K562 (cell line): ENCODE results near the gene ADPGK. TPM values are rescaled to one million over a fixed set of nuclear protein-coding genes. Genes with fewer than 3 reads are reported as not detected.

ENCODE experiments used
- ATAC-seq: fragments of 200-7000 bp; cut with Tn5 transposase; 3 replicates; pipeline ENCODE4 v1.9.1; 2020; ENCODE audit warnings: moderate library complexity
- BruUV-seq: library from RNA; stranded (reverse); fragments of 400-500 nt; replicated peaks from 2 replicates; lab custom pipeline; 2021; lab: Mats Ljungman, UMichigan
- CTCF ChIA-PET: fragments of 300-600 bp; formaldehyde crosslinking; extraction: SDS; loops from one replicate; lab custom pipeline; 2021; ENCODE audit warnings: low intra/inter-chr PET ratio; lab: Yijun Ruan, JAX
- POLR2A ChIA-PET: fragments of 300-600, 350-650 bp; sonication (Branson Sonifier 250); formaldehyde crosslinking; extraction: SDS; loops from one replicate; lab custom pipeline; 2021; ENCODE audit warnings: antibody characterized with exemption, inconsistent platforms; lab: Yijun Ruan, JAX
- DNase-seq, 4 experiments: peaks; one replicate each; pipeline versions ENCODE4 v3.0.0 to v3.0.0-alpha.2; 2011 to 2018; ENCODE audit warnings: low spot score in 3 of 4, mixed read lengths in 3 of 4; ENCODE audit errors: extremely low read depth in 1 of 4
- FAIRE-seq: peaks from 2 replicates; lab custom pipeline; 2011; peaks lifted over from hg19 to GRCh38; lab: Jason Lieb, UNC
- H2AFZ ChIP-seq: 2 replicates; pipeline ENCODE4 v1.6.0; 2011; ENCODE audit warnings: low read depth, low read length, control low read depth, inconsistent platforms
- H3K27ac ChIP-seq: fragments of 200-600 bp; 3 replicates; pipeline ENCODE4 v1.8.0; 2011; ENCODE audit warnings: low read depth, mild to moderate bottlenecking, control low read depth, inconsistent platforms, low read length, moderate library complexity, mixed read lengths; ENCODE audit errors: extremely low read depth
- H3K27me3 ChIP-seq, 2 experiments: fragments of 300-600 bp in 1 of 2; 2 replicates in 1 of 2; 3 replicates in 1 of 2; pipeline versions ENCODE4 v1.6.0 to v1.8.0; 2011; ENCODE audit warnings: inconsistent platforms in 2 of 2, low read length in 2 of 2, mild to moderate bottlenecking in 1 of 2, mixed read lengths in 1 of 2, moderate library complexity in 1 of 2; ENCODE audit not compliant: control insufficient read depth in 2 of 2, insufficient read depth in 2 of 2
- H3K36me3 ChIP-seq: fragments of 300-600 bp; 3 replicates; pipeline ENCODE4 v1.8.0; 2011; ENCODE audit warnings: mild to moderate bottlenecking, low read length, inconsistent platforms; ENCODE audit not compliant: control insufficient read depth, insufficient read depth
- H3K4me1 ChIP-seq, 2 experiments: fragments of 200-600 bp in 1 of 2; replicated peaks in 1 of 2; 2 replicates in 1 of 2; 3 replicates in 1 of 2; pipeline versions ENCODE4 v1.5.1 to v1.8.0; 2011; ENCODE audit warnings: inconsistent platforms in 2 of 2, low read length in 2 of 2, mild to moderate bottlenecking in 1 of 2, mixed read lengths in 1 of 2, moderate library complexity in 1 of 2; ENCODE audit not compliant: control insufficient read depth in 2 of 2, insufficient read depth in 2 of 2
- H3K4me2 ChIP-seq: 2 replicates; pipeline ENCODE4 v1.6.1; 2011; ENCODE audit warnings: low read length, control low read depth, inconsistent platforms, mixed read lengths; ENCODE audit not compliant: insufficient read depth
- H3K4me3 ChIP-seq: fragments of 200-600 bp; sonication (generic), shearing (Covaris generic); 2 replicates; pipeline ENCODE4 v1.5.1; 2016; ENCODE audit warnings: control low read depth, inconsistent platforms
- H3K79me2 ChIP-seq: fragments of 200-600 bp; 3 replicates; pipeline ENCODE4 v1.8.0; 2011; ENCODE audit warnings: low read length, inconsistent platforms; ENCODE audit not compliant: control insufficient read depth, insufficient read depth
- H3K9ac ChIP-seq, 2 experiments: 2 replicates each; pipeline versions ENCODE4 v1.6.0 to v1.6.1; 2011; ENCODE audit warnings: low read depth in 2 of 2, low read length in 2 of 2, control low read depth in 1 of 2, inconsistent platforms in 1 of 2, mild to moderate bottlenecking in 1 of 2, mixed read lengths in 1 of 2; ENCODE audit not compliant: insufficient read depth in 1 of 2
- H3K9me1 ChIP-seq: one replicate; pipeline ENCODE4 v1.6.0; 2011; ENCODE audit warnings: inconsistent platforms, mild to moderate bottlenecking, low read length, moderate library complexity; ENCODE audit not compliant: control insufficient read depth, insufficient read depth
- H3K9me3 ChIP-seq: replicated peaks from 2 replicates; pipeline ENCODE4 v1.5.1; 2011; ENCODE audit warnings: low read depth, low read length, inconsistent platforms; ENCODE audit not compliant: control insufficient read depth, insufficient read depth
- H4K20me1 ChIP-seq: replicated peaks from 2 replicates; pipeline ENCODE4 v1.6.1; 2011; ENCODE audit warnings: low read length, inconsistent platforms, mixed read lengths; ENCODE audit not compliant: control insufficient read depth, insufficient read depth
- MCM2 ChIP-seq: fragments of 450-650 bp; IDR thresholded peaks from 2 replicates; pipeline ENCODE4 v1.6.1; 2017; ENCODE audit warnings: low read depth, mild to moderate bottlenecking
- MEF2A ChIP-seq: IDR thresholded peaks from 2 replicates; pipeline ENCODE4 v1.6.1; 2011; ENCODE audit warnings: low read depth, mild to moderate bottlenecking, low read length, moderate library complexity; ENCODE audit not compliant: control insufficient read depth
- SP2 ChIP-seq: IDR thresholded peaks from 2 replicates; pipeline ENCODE4 v1.6.1; 2011; ENCODE audit warnings: mild to moderate bottlenecking, low read depth, low read length, moderate library complexity; ENCODE audit not compliant: poor library complexity, severe bottlenecking; ENCODE audit errors: extremely low read depth
- ZNF507 ChIP-seq: conservative IDR thresholded peaks from 2 replicates; pipeline ENCODE4 v1.6.1; 2017; ENCODE audit warnings: missing genetic modification characterization, missing compliant biosample characterization
- WGBS: fragments of 100-300 bp; shearing (Covaris generic); methylation state at CpG from one replicate; pipeline ENCODE4 v1.1.6; 2016; ENCODE audit warnings: low coverage, mixed read lengths; ENCODE audit not compliant: insufficient coverage; ENCODE audit errors: missing lambda C conversion rate; 5-methylcytosine and 5-hydroxymethylcytosine counted together
- in situ Hi-C: fragments of 300-500 bp; cut with MboI; formaldehyde crosslinking; loops from 4 replicates; pipeline ENCODE4 v1.15.0; 2018; ENCODE audit warnings: inconsistent platforms, mixed read lengths
- intact Hi-C: fragments of 100-400 bp; cut with micrococcal nuclease; formaldehyde crosslinking; loops from 2 replicates; pipeline ENCODE4 v1.14.2; 2022
- polyA plus RNA-seq, 8 experiments: library from polyadenylated mRNA; depleted of rRNA in 4 of 8; stranded (reverse) in 5 of 8; unstranded in 3 of 8; fragments of >200 nt; fragmentation: Nextera tagmentation in 2 of 8; fragmentation: Illumina TruSeq in 1 of 8; extraction: Ambion mirVana in 2 of 8; extraction: Trizol in 1 of 8; gene quantifications; 2 replicates each; pipeline versions ENCODE4 v1.2.1 to v1.2.3, GENCODE V29; 2011 to 2014; ENCODE audit warnings: inconsistent platforms in 1 of 8, missing spikeins in 1 of 8
- total RNA-seq, 7 experiments: library from RNA; depleted of rRNA in 6 of 7; stranded (reverse); fragments of >200 nt in 6 of 7; fragmentation: Illumina TruSeq in 2 of 7; extraction: Trizol in 2 of 7; gene quantifications; 2 replicates each; pipeline versions ENCODE4 v1.2.1 to v1.2.3, GENCODE V29; 2011 to 2021; ENCODE audit warnings: low replicate concordance in 1 of 7

ADPGK gene
- total and polyA plus RNA-seq, 9 of the 15 experiments (the other 6 are each of a cell fraction or from before 2014, with no cell fraction given), result 13.4 to 97.4 (median 48.5) TPM

DNA sequence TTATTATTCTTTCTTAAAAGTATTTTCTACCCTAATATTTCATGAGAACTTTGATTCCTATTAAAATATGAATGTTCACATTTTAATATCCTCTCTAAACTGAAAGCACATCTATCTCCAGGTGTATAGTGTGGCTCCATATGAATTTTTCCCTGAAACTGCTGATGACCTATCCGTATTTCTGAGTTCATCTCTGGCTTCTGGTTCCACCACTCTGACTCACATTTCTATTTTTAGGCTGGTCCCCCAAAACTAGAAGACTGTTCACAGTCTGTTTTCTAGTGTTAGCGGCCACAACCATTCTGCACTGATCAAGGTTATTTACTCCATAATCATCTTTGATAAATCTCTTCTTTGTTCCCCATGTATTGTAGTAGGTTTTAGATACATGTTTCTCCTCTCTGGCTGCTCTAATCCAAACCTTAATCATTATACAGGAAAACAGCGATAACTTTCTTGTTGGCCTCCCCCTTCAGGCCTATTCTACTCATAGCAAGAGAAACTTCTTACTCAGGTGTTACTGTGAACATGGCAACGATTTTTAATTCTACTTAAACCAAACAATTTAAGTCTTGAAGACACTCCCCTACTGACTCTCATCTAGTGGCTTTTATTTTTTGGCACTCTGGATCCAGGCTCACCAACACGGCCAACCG, 12.8 kb downstream of the ADPGK start:
- Histone ChIP-seq H3K9me3 (no peaks in the 10 kb centered on the region), H3K36me3 (peaks cover 94% of the 10 kb centered on the region), H3K27ac (no peak overlapping the region), H3K27me3 (no peaks in the 10 kb centered on the region), H3K9me1 (no peaks in the 10 kb centered on the region), H3K79me2 (peaks cover 10% of the 10 kb centered on the region; the same call in 2 of the 3 replicates), H2AFZ (no peak overlapping the region), H3K9ac (no peak overlapping the region), H3K4me3 (no peak overlapping the region)
- ChIA-PET CTCF (no interaction called here), POLR2A (interaction anchor here (0.6 to 0.7 kb wide), 2 partner anchors 7 to 985 kb away, joined by 3 read pairs; no protein-coding TSS in a partner anchor)
- intact Hi-C loops, result no loop called here
- no TSS peak for BruUV-seq
- ATAC-seq (0 out of 3 replicates have a peak, but pooled peaks have one; percentile 46), DNase-seq (peak in 2 of 4 experiments; percentile 27 to 32), FAIRE-seq (no peak)
- in situ Hi-C loops, result no loop called here
- 0 out of 2 replicates have a peak, but pooled peaks have one; percentile 44 for TF ChIP-seq MEF2A
- TF ChIP-seq SP2, result no peak
- TF ChIP-seq, all 486 proteins: peak for 1
- Histone ChIP-seq H4K20me1 (no peaks in the 10 kb centered on the region), H3K4me1 (no peaks in the 10 kb centered on the region), H3K4me2 (no peak overlapping the region)
- 81% methylated on average over 6 of the region's 6 CpGs for WGBS

DNA sequence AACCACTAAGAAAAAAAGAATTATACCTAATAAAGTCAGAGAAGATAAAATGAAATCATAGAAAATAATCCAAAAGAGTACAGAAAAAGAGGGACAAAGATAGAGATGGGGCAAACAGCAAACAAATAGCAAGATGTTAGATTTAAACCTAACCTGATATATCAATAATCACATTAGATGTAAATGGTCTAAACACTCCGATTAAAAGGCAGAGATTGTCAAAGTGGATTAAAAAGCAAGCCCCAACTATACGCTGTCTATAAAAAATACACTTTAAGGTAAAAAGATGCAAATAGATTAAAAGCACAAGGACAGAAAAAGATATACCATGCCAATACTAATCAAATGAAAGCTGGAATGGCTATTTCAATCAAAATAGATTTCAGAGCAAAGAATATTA, 16.8 kb downstream of the ADPGK start:
- POLR2A ChIA-PET, result no interaction called here
- FAIRE-seq (no peak), ATAC-seq (no peak), DNase-seq (no peak)
- no peak overlapping the region for H2AFZ ChIP-seq
- no peak overlapping the region for H3K4me3 ChIP-seq
- H3K9me3 ChIP-seq, result no peaks in the 10 kb centered on the region
- TF ChIP-seq MCM2 (no peak), ZNF507 (tag) (peak; percentile 91)
- H3K27me3 ChIP-seq, result no peaks in the 10 kb centered on the region
- CTCF ChIA-PET, result no interaction called here
- no peak overlapping the region for H3K9ac ChIP-seq
- H3K79me2 ChIP-seq, result peaks cover 6% of the 10 kb centered on the region; the same call in 1 of the 3 replicates
- H3K27ac ChIP-seq, result no peak overlapping the region
- H3K9me1 ChIP-seq, result no peaks in the 10 kb centered on the region
- WGBS, result 94% methylated on average over 2 of the region's 2 CpGs
- BruUV-seq, result no TSS peak
- H3K4me1 ChIP-seq, result no peaks in the 10 kb centered on the region
- no peak overlapping the region for H3K4me2 ChIP-seq
- H3K36me3 ChIP-seq, result peaks cover 84% of the 10 kb centered on the region
- intact Hi-C loops (no loop called here), in situ Hi-C loops (no loop called here)
- no peaks in the 10 kb centered on the region for H4K20me1 ChIP-seq
